ENCODE data around the gene KCNJ10.

DNA sequence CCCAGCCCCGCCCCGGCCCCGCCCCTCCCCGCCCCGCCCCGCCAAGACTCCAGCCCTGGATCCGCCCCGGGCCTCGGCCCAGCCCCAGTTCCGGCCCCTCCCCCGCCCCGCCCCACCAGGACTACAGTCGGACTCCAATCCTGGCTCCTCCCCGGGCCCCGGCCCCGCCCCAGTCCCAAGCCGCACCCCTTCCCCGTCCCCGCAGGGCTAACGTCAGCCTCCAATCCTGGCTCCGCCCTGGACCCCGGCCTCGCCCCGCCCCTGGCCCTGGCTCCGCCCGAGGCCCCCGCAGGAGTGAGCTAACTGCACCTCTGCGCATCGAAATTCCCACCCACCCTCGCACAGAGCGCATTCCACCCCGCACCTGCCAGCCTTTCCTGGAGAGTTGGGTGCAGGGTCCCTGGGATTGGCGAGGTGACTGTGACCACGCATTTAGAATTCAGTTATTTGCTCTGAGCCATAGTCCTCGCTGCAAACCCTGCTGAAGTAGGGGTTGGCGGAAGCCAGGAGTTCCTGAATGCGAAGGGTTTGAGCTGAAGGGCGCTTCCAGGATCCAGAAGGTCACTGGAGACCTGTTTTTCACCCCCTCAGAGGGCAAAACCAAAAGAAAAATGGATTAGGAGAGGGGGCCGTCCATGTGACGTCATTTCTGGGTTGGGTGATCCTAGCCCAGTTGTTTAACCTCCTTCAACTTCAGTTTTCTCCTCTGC lies 29.0 kb upstream of the KCNJ10 start:
- TF ChIP-seq EZH2 (IDR thresholded peaks at IDR 0.05; ENCODE audit: borderline replicate concordance, low read length): no peak
- TF ChIP-seq, protein P1, sequence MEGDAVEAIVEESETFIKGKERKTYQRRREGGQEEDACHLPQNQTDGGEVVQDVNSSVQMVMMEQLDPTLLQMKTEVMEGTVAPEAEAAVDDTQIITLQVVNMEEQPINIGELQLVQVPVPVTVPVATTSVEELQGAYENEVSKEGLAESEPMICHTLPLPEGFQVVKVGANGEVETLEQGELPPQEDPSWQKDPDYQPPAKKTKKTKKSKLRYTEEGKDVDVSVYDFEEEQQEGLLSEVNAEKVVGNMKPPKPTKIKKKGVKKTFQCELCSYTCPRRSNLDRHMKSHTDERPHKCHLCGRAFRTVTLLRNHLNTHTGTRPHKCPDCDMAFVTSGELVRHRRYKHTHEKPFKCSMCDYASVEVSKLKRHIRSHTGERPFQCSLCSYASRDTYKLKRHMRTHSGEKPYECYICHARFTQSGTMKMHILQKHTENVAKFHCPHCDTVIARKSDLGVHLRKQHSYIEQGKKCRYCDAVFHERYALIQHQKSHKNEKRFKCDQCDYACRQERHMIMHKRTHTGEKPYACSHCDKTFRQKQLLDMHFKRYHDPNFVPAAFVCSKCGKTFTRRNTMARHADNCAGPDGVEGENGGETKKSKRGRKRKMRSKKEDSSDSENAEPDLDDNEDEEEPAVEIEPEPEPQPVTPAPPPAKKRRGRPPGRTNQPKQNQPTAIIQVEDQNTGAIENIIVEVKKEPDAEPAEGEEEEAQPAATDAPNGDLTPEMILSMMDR (conservative IDR thresholded peaks at IDR 0.05 in 1 of 2, IDR thresholded peaks at IDR 0.05 in 1 of 2; ENCODE audit: extremely low read depth in 1 of 2, insufficient read depth in 1 of 2, low read depth in 1 of 2, low read length in 2 of 2): no peak
